Body of pancreas (tissue), 4 donors: Measurements from ENCODE around the gene FBXO42.

ENCODE experiments used
- POLR2A ChIP-seq, 3 donors: fragments of 450-650 bp; IDR thresholded peaks; one replicate each; pipeline ENCODE4 v1.6.1; 2016; ENCODE audit warnings: antibody characterized with exemption in 3 of 3, mild to moderate bottlenecking in 2 of 3
- TF ChIP-seq, protein P1 (sequence below), 7 experiments: fragments of 450-650 bp in 4 of 7; fragments of 200-600 bp in 3 of 7; sonication (generic) in 3 of 7; IDR thresholded peaks; one replicate each; pipeline ENCODE4 v1.5.1; 2016 to 2019; ENCODE audit warnings: antibody characterized with exemption in 7 of 7

DNA sequence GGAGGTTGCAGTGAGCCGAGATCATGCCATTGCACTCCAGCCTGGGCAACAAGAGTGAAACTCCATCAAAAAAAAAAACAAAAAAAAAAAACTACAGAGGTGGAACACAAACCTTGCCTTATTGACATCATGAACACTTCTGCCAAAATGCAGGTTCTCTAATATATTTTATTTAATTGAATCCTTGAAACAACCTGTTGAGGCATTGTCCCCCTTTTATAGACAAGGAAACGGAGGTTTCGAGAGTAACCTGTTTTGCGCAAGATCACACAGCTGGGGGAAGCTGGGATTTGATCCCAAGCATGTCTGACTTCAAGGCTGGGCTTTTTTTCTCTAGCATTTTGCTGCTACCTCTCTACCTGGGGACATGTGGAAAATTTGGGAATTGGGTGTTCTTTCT, 17.5 kb upstream of the FBXO42 start:
- TF ChIP-seq, protein P1, sequence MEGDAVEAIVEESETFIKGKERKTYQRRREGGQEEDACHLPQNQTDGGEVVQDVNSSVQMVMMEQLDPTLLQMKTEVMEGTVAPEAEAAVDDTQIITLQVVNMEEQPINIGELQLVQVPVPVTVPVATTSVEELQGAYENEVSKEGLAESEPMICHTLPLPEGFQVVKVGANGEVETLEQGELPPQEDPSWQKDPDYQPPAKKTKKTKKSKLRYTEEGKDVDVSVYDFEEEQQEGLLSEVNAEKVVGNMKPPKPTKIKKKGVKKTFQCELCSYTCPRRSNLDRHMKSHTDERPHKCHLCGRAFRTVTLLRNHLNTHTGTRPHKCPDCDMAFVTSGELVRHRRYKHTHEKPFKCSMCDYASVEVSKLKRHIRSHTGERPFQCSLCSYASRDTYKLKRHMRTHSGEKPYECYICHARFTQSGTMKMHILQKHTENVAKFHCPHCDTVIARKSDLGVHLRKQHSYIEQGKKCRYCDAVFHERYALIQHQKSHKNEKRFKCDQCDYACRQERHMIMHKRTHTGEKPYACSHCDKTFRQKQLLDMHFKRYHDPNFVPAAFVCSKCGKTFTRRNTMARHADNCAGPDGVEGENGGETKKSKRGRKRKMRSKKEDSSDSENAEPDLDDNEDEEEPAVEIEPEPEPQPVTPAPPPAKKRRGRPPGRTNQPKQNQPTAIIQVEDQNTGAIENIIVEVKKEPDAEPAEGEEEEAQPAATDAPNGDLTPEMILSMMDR (IDR thresholded peaks at IDR 0.05) = no peak
- TF ChIP-seq POLR2A (IDR thresholded peaks at IDR 0.05) = no peak
